SK-N-SH (cell line): ENCODE data around the gene CDH13. TPM values are rescaled to one million over a fixed set of nuclear protein-coding genes. Genes with fewer than 3 reads are reported as not detected.

Experiments used
- CTCF ChIA-PET: fragments of 300-600, 350-600 bp; formaldehyde crosslinking; extraction: SDS; loops from one replicate; lab custom pipeline; 2021; lab: Yijun Ruan, JAX
- POLR2A ChIA-PET: fragments of 350-600 bp; sonication (Branson Sonifier 250); formaldehyde crosslinking; extraction: SDS; loops from one replicate; lab custom pipeline; 2020; ENCODE audit warnings: antibody characterized with exemption, inconsistent platforms; lab: Yijun Ruan, JAX
- DNase-seq: peaks from one replicate; pipeline ENCODE4 v3.0.0; 2012
- H2AFZ ChIP-seq: fragments of 200-600 bp; sonication (generic); 2 replicates; pipeline ENCODE4 v1.8.1; 2016; ENCODE audit warnings: antibody characterized with exemption, mild to moderate bottlenecking, low read depth
- H3F3A ChIP-seq: fragments of 200-600 bp; sonication (generic); replicated peaks from 2 replicates; pipeline ENCODE3; 2016; ENCODE audit warnings: antibody characterized with exemption, mild to moderate bottlenecking; ENCODE audit not compliant: insufficient read depth
- H3K27ac ChIP-seq, 2 experiments: fragments of 200-500 bp in 1 of 2; fragments of 200-600 bp in 1 of 2; sonication (Bioruptor generic) in 1 of 2; sonication (generic), shearing (Covaris generic) in 1 of 2; 2 replicates each; pipeline versions ENCODE4 v1.5.1 to v1.6.1; 2014 to 2016; ENCODE audit warnings: low read depth in 2 of 2, inconsistent platforms in 1 of 2, low read length in 1 of 2, mild to moderate bottlenecking in 1 of 2, mixed read lengths in 1 of 2
- H3K27me3 ChIP-seq: fragments of 200-600 bp; sonication (generic), shearing (Covaris generic); 2 replicates; pipeline ENCODE4 v1.6.1; 2016; ENCODE audit warnings: mixed run types; ENCODE audit not compliant: insufficient read depth
- H3K36me3 ChIP-seq, 2 experiments: fragments of 200-500 bp in 1 of 2; fragments of 200-600 bp in 1 of 2; sonication (Bioruptor generic) in 1 of 2; sonication (generic) in 1 of 2; replicated peaks in 1 of 2; 2 replicates each; pipeline versions ENCODE3 to v1.5.1; 2014 to 2016; ENCODE audit warnings: low read length in 1 of 2, mild to moderate bottlenecking in 1 of 2; ENCODE audit not compliant: insufficient read depth in 2 of 2, control insufficient read depth in 1 of 2
- H3K4me1 ChIP-seq, 2 experiments: fragments of 200-500 bp in 1 of 2; fragments of 200-600 bp in 1 of 2; sonication (Bioruptor generic) in 1 of 2; sonication (generic), shearing (Covaris generic) in 1 of 2; 2 replicates each; pipeline versions ENCODE4 v1.5.1 to v1.6.1; 2014 to 2016; ENCODE audit warnings: low read depth in 1 of 2, low read length in 1 of 2, mixed run types in 1 of 2; ENCODE audit not compliant: insufficient read depth in 2 of 2, control insufficient read depth in 1 of 2
- H3K4me2 ChIP-seq: fragments of 200-600 bp; sonication (generic), shearing (Covaris generic); 2 replicates; pipeline ENCODE4 v1.6.1; 2017; ENCODE audit warnings: mixed run types
- H3K4me3 ChIP-seq, 2 experiments: fragments of 200-500 bp in 1 of 2; fragments of 200-600 bp in 1 of 2; sonication (Bioruptor generic) in 1 of 2; sonication (generic), shearing (Covaris generic) in 1 of 2; 2 replicates each; pipeline versions ENCODE4 v1.5.1 to v1.8.1; 2014 to 2016; ENCODE audit warnings: low read depth in 2 of 2, inconsistent platforms in 1 of 2, low read length in 1 of 2, mild to moderate bottlenecking in 1 of 2, mixed read lengths in 1 of 2, moderate library complexity in 1 of 2
- H3K79me2 ChIP-seq: fragments of 200-600 bp; sonication (generic); 2 replicates; pipeline ENCODE4 v1.8.1; 2017; ENCODE audit warnings: mild to moderate bottlenecking; ENCODE audit not compliant: insufficient read depth
- H3K9ac ChIP-seq: fragments of 200-600 bp; sonication (generic); 2 replicates; pipeline ENCODE4 v1.6.1; 2017; ENCODE audit warnings: mixed run types
- H3K9me2 ChIP-seq: fragments of 200-600 bp; sonication (generic); 2 replicates; pipeline ENCODE4 v1.6.1; 2017; ENCODE audit warnings: mixed run types
- H3K9me3 ChIP-seq: fragments of 200-600 bp; sonication (generic); 2 replicates; pipeline ENCODE4 v1.6.1; 2017; ENCODE audit warnings: mixed run types, mild to moderate bottlenecking, moderate library complexity
- H4K20me1 ChIP-seq: fragments of 200-600 bp; sonication (generic); 2 replicates; pipeline ENCODE4 v1.6.1; 2017; ENCODE audit warnings: mild to moderate bottlenecking, mixed run types; ENCODE audit not compliant: insufficient read depth
- CHD2 ChIP-seq: fragments of 150-350 bp; IDR thresholded peaks from 2 replicates; pipeline ENCODE4 v1.6.1; 2018; ENCODE audit warnings: low read length; ENCODE audit not compliant: partially characterized antibody
- CTCF ChIP-seq: fragments of 200-600 bp; sonication (generic); IDR thresholded peaks from 2 replicates; pipeline ENCODE4 v1.6.1; 2017; ENCODE audit warnings: antibody characterized with exemption, mild to moderate bottlenecking, moderate library complexity
- FOSL2 ChIP-seq: IDR thresholded peaks from 2 replicates; pipeline ENCODE4 v1.4.0; 2012; ENCODE audit warnings: low read depth, mild to moderate bottlenecking, moderate library complexity, borderline replicate concordance
- FOXJ3 ChIP-seq: sonication (generic); formaldehyde crosslinking; IDR thresholded peaks from 2 replicates; pipeline ENCODE4 v1.5.1; 2020; ENCODE audit warnings: mild to moderate bottlenecking, missing genetic modification reagents
- FOXM1 ChIP-seq: IDR thresholded peaks from 2 replicates; pipeline ENCODE4 v1.4.0; 2012; ENCODE audit warnings: low read depth, mild to moderate bottlenecking
- GABPA ChIP-seq: IDR thresholded peaks from 2 replicates; pipeline ENCODE4 v1.4.0; 2012; ENCODE audit warnings: low read depth, mild to moderate bottlenecking
- GATA2 ChIP-seq: sonication (generic); formaldehyde crosslinking; IDR thresholded peaks from 2 replicates; pipeline ENCODE4 v1.5.0; 2020; ENCODE audit warnings: mild to moderate bottlenecking, missing genetic modification reagents
- IRF3 ChIP-seq: fragments of 150-350 bp; IDR thresholded peaks from 2 replicates; pipeline ENCODE4 v1.6.1; 2016; ENCODE audit warnings: mild to moderate bottlenecking, low read depth, low read length
- JUND ChIP-seq: IDR thresholded peaks from 2 replicates; pipeline ENCODE4 v1.4.0; 2012
- MXI1 ChIP-seq: IDR thresholded peaks from 2 replicates; pipeline ENCODE4 v1.6.1; 2012; ENCODE audit warnings: mild to moderate bottlenecking, low read depth, low read length, improper control_type of control experiment
- NFIC ChIP-seq: IDR thresholded peaks from 2 replicates; pipeline ENCODE4 v1.4.0; 2012; ENCODE audit warnings: borderline replicate concordance
- NRF1 ChIP-seq: IDR thresholded peaks from 2 replicates; pipeline ENCODE4 v1.6.1; 2012; ENCODE audit warnings: low read depth, mild to moderate bottlenecking, low read length
- REST ChIP-seq: IDR thresholded peaks from 2 replicates; pipeline ENCODE4 v1.6.1; 2012; ENCODE audit warnings: mild to moderate bottlenecking, low read depth, low read length, moderate library complexity
- RFX5 ChIP-seq: IDR thresholded peaks from 2 replicates; pipeline ENCODE4 v1.6.1; 2012; ENCODE audit warnings: mild to moderate bottlenecking, improper control_type of control experiment, low read length
- SMC3 ChIP-seq: IDR thresholded peaks from 2 replicates; pipeline ENCODE4 v1.6.1; 2012; ENCODE audit warnings: low read depth, low read length, improper control_type of control experiment
- TAF1 ChIP-seq: IDR thresholded peaks from 2 replicates; pipeline ENCODE4 v1.6.1; 2012; ENCODE audit warnings: low read depth, mild to moderate bottlenecking, low read length, moderate library complexity, borderline replicate concordance
- TCF12 ChIP-seq: IDR thresholded peaks from 2 replicates; pipeline ENCODE4 v1.4.0; 2012
- YY1 ChIP-seq: IDR thresholded peaks from 2 replicates; pipeline ENCODE4 v1.4.0; 2012; ENCODE audit warnings: low read depth, mild to moderate bottlenecking
- WGBS: methylation state at CpG from one replicate; pipeline ENCODE4 v1.1.6; 2017; ENCODE audit warnings: low lambda C conversion rate; 5-methylcytosine and 5-hydroxymethylcytosine counted together
- polyA plus RNA-seq, 3 experiments: library from polyadenylated mRNA; depleted of rRNA; stranded (reverse); fragments of >200 nt; gene quantifications; 2 replicates each; pipeline ENCODE4 v1.2.3, GENCODE V29; 2012

Gene CDH13
- polyA plus RNA-seq, 1 of the 3 experiments (the other 2 are of a cell fraction) = 93.0 TPM

- POLR2A ChIA-PET = no interaction called here
- no peaks in the 10 kb centered on the region for H4K20me1 ChIP-seq
- H3K4me3 ChIP-seq = no peak overlapping the region
- no peak overlapping the region for H3K27ac ChIP-seq
- no peak for DNase-seq
- WGBS = 52% methylated on average over 5 of the region's 5 CpGs
- no peak overlapping the region for H3K4me2 ChIP-seq
- TF ChIP-seq NRF1 (no peak), FOSL2 (no peak), YY1 (no peak), NFIC (no peak), REST (no peak), GABPA (no peak), CTCF (no peak), TCF12 (no peak), FOXM1 (no peak), SMC3 (no peak), CHD2 (no peak), JUND (no peak), FOXJ3 (CRISPR knock-in tag) (no peak), RFX5 (no peak), IRF3 (no peak), GATA2 (no peak), MXI1 (no peak), TAF1 (no peak)
- no peaks in the 10 kb centered on the region for H3F3A ChIP-seq
- no peaks in the 10 kb centered on the region for H3K79me2 ChIP-seq
- no peak overlapping the region for H2AFZ ChIP-seq
- H3K9me2 ChIP-seq = no peaks in the 10 kb centered on the region
- H3K9ac ChIP-seq = no peak overlapping the region
- H3K36me3 ChIP-seq = no peaks in the 10 kb centered on the region
- H3K27me3 ChIP-seq = no peaks in the 10 kb centered on the region
- H3K9me3 ChIP-seq = no peaks in the 10 kb centered on the region
- CTCF ChIA-PET = interaction anchor here (1.1 kb wide), 1 partner anchor 49 kb away, joined by 3 read pairs; no protein-coding TSS in a partner anchor
- peaks cover 0 to 7% of the 10 kb centered on the region in 2 experiments; a peak in 2 of 4 replicates for H3K4me1 ChIP-seq
Observed at GRCh38 chr16:83831456-83831987, 1204.8 kb downstream of the CDH13 start.
